SH-SY5Y (cell line): Measurements from ENCODE around the gene SLC8A2.

Experiments used
- GATA2 ChIP-seq: IDR thresholded peaks from 2 replicates; pipeline ENCODE4 v1.6.1; 2011; ENCODE audit warnings: mild to moderate bottlenecking, low read depth, low read length
- GATA3 ChIP-seq: IDR thresholded peaks from 2 replicates; pipeline ENCODE4 v1.6.1; 2011; ENCODE audit warnings: low read depth, mild to moderate bottlenecking, low read length, moderate library complexity

DNA sequence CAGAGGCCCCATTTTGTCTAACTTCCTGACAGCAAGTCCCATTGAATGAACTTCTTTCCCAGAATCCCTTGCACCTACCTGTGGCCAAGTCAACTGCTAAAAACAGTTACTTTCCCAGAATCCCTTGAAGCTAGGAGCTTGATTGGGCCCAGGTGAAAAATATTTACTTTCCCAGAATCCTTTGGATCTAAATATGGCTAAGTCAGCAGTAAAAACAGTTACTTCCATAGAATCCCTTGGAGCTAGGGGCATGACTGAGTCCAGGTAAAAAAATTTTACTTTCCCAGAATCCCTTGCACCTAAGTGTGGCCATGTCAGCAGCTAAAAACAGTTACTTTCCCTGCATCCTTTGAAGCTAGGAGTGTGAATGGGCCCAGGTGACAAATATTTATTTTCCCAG lies 39.2 kb downstream of the SLC8A2 start:
- TF ChIP-seq GATA3 (no peak), GATA2 (no peak)
